G401 (cell line): ENCODE data around the gene FSTL4. TPM values are rescaled to one million over a fixed set of nuclear protein-coding genes. Genes with fewer than 3 reads are reported as not detected.

Experiments
- DNase-seq: peaks from one replicate; pipeline ENCODE4 v3.0.0-alpha.2; 2015; ENCODE audit warnings: low spot score
- in situ Hi-C: cut with HindIII; loops from 2 replicates; pipeline ENCODE4 v1.10.0; 2016; ENCODE audit warnings: low sequenced_read_pairs, mixed read lengths
- total RNA-seq: library from RNA; depleted of rRNA; stranded (reverse); fragments of >200 nt; shearing (Covaris generic); gene quantifications from 2 replicates; pipeline ENCODE4 v1.2.3, GENCODE V29; 2014

FSTL4 gene
- total RNA-seq, 1 experiment from 2014 or later: not detected

DNA sequence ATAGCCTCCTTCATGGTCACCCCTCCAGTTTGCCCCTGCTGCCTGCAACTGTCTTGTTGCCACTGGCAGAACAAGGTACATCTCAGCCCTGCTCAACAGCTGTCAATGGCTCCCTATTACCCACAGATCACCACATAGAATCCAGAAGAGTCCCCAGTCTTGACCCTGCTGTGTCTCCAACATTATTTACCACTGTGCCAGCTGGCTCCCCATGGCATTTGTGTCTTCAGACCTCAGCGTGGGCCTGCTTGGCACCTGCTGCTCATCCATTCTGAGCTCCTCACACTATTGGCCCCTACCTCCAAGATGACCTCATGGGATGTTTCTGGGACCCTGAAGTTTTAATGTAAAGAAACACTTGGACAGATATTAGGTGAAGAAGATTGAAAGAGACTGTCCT is 358.7 kb downstream of the FSTL4 start:
- no peak for DNase-seq
- in situ Hi-C loops: no loop called here

DNA sequence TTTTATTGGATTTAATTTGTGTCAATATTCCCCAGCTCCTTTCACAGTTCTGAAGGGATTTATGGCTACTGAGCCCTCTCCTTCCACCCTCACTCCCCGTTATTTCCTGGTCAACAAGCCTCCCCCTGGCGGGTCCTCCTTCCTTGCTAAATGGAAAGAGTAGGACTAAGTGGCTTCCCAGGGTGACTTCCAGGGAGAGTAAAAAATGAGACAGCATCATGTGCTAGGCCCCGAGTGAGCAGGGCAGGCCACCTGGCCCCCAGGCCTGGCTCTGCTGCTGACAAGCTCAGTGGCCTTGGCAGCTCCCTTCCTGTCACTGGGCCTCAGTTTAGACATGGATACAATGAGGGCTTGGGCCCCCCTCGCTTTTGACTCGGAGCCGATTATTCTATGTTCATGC is 359.3 kb downstream of the FSTL4 start:
- no peak for DNase-seq
- in situ Hi-C loops: no loop called here

DNA sequence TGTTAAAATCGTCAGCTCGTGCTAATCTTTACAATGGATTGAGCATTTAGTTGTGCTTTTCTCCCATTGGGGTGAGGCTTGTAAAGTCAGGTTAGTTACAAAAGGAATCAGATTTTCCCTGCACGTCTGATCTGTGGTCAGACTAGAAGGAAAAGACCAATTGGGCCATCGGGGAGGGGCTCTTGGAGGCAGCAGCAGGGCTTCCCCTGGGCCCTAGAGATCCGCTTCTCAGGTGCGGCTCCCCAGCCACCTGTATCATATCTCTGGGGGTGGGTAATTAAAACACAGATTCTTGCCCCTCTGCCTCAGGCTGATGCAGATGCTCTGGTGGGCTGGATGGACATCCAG is 360.2 kb downstream of the FSTL4 start:
- DNase-seq: no peak
- in situ Hi-C loops: no loop called here

DNA sequence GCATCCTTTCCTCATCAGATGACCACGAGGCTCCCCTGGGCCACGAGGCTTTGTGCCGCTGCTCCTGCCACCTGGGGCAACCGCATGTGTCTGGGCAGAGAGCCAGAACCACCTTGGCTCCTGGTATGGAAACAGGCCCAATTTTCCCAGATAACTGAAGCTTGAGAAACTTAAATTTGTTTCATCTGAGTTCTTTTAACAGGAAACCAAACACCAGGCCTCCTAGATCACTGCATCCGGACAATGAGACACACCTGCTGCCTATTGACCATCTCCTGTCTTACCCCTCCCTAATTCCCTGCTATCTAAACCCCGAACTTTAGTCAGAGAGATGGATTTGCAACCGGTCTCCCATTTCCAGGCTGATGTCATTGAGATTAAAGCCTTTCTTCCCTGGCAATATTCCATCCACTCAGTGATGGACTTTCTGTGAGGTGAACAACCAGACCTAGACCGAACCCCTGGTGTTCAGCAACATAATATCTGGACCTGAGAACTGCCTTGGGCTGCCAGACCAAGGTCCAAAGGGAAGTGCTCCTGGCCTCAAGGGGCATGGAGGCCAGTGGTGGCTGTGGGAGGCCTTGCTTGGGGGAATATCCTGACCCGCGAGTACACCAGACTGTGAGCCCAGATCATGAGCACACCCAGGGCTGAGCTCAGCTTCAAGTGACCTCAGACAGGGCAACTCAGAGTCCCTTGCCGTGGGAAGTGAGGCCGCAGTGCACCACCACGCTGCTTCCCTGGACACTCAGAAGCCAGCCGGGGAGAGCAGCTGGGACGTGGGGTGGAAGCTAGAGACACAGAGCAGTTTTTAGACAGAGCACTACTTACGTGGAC is 360.8 kb downstream of the FSTL4 start:
- in situ Hi-C loops: no loop called here
- DNase-seq: peak; percentile 9

DNA sequence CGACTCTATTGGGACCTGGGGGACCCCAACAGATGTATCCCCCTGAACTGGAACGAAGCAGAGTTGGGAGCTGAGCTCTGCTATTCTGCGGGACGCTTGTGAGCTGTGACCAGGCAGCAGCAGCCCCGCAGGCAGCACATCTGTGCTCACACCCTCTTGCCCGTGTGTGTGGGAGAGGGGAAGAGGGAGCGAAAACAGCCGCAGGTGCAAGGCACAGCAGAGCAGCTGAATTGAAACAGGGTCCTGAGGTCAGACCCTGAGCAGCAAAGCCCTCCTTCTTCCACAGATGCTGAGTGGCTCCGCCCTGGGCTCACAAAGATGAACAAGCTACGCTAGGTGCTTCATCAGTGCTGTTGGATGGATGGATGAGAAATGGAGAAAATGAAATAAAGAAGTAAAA is 361.8 kb downstream of the FSTL4 start:
- in situ Hi-C loops: no loop called here

DNA sequence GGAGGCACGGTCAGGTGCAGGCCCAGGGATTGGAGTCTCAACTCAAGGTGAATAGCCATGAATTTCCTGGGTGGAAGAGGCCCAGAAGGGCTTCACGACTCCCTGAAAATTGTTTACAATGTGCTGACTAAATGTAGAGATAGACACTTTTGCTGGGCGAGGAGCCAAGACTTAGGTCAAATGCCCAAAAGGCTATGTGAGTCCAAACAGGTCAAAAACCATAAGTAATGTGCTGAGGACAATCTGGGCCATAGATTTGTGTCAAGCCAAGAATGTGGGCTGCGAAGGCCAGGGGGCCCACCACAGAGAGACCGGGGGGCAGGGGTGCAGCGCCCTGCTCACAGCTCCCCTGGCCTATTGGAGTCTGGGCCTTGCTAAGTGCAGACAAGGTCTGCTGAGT is 362.7 kb downstream of the FSTL4 start:
- in situ Hi-C loops: no loop called here
- DNase-seq: no peak

More for the DNA sequence above, 361.8 kb downstream of the FSTL4 start:
- no peak for DNase-seq

DNA sequence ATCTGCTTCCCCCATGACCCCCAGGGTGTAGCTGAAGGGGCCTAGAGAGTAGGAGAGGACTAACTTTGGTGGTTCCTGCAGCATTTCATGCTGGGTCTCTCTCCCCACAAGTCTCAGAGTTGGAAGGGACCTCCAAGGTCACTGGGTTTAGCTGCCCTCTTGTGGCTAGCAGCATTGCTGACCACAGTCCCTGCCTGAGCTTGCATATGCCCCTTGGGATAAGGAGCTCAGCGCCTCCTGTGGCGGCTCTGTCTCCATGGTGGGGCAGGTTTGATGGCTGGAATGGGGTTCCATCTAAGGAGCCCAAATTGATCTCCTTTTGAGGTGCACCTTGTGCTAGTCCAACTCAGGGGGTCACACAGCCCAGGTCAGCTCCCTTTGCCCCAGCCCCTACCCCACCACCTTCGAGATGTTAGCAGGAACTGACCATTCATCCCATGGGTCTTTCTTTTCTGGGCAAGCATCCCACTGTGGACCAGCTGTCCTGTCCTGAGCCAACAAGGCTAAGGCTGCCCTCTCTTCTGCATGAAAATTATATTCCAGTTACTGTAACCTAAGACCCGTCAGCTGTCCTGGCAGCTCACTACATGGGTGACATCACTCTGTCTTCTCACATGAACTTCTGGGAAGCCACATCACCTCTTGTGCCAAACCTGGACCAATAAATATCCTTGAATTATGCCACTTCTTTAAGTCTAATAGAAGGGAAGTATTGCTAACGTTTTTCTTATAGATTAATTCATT is 364.3 kb downstream of the FSTL4 start:
- in situ Hi-C loops: no loop called here
- peak; percentile 15 for DNase-seq

DNA sequence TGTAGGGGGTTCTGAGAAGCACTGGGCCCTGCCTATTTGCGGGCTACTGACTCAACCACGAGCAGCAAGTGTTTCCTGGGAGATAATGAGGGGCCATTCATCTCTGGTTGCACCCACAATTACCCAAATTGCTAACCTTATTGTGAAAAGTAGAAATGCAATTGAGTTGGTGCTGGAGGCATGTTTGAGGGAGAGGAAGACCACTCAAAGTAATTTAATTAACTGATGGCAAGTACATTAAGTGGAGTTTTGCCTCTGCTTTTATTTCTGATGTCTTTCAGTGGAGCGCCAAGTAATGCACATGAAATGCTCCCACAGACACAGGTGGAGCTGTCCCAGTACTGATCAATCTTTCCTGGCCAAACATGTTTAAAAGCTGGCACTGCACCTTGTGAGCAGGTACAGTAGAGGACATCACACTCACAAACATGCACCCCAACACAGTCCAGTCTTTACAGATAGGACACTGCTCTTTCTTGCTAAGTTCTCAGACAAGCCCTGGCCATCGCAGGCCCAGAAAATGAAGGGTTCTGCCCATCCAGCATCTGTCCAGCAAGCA is 365.1 kb downstream of the FSTL4 start:
- in situ Hi-C loops: no loop called here
- no peak for DNase-seq

DNA sequence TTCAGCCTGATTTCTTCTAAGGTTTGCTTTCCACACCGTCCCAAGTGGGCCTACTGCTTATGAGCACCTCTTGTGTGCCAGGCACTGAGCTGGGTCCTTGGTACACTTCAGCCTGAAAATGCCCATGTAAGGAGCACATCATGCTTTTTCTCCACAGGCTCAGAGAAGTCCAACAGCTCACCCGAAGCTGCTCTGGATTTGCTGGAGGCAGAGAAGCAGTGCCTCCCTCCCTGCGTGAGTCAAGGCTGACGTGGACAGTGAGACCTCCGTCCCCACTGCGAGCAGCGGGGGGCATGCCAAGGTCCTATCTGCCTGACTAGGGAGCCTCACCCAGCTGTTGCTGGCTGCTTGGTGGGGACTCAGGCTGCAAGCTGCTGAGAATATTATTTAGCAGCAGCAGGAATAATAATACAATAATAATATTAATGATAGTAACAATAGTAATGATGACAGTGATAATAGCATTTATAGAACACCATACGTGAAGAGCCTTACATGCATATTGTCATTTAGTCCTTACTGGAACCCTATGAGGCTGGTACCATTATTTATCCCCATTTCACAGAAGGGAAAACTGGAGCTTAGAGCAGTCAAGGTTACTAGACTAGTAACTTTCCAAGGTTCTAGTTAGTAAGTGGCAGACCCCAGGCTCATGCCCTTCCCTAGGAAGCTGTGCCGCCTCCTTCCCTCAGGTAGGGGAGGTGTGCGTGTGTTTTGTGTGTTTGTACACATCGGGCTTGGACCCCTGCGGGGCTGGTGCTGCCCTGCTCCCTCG is 365.8 kb downstream of the FSTL4 start:
- no peak for DNase-seq
- in situ Hi-C loops: no loop called here

DNA sequence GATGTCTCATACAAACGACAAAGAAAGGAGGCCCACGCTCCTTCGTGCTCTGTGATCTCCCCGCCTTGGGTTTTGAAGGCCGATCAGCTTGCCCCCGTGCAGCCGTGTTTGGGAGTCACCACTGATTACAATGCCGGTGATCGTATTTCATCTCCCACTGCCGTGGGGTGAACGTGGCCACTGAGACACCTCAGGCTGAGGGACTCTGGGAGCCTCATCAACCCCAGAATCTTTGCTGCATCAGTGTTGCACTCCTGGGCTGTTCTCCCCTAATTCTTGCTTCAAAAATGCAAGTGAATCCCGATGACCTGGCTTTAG is 366.3 kb downstream of the FSTL4 start:
- DNase-seq: no peak
- in situ Hi-C loops: no loop called here

DNA sequence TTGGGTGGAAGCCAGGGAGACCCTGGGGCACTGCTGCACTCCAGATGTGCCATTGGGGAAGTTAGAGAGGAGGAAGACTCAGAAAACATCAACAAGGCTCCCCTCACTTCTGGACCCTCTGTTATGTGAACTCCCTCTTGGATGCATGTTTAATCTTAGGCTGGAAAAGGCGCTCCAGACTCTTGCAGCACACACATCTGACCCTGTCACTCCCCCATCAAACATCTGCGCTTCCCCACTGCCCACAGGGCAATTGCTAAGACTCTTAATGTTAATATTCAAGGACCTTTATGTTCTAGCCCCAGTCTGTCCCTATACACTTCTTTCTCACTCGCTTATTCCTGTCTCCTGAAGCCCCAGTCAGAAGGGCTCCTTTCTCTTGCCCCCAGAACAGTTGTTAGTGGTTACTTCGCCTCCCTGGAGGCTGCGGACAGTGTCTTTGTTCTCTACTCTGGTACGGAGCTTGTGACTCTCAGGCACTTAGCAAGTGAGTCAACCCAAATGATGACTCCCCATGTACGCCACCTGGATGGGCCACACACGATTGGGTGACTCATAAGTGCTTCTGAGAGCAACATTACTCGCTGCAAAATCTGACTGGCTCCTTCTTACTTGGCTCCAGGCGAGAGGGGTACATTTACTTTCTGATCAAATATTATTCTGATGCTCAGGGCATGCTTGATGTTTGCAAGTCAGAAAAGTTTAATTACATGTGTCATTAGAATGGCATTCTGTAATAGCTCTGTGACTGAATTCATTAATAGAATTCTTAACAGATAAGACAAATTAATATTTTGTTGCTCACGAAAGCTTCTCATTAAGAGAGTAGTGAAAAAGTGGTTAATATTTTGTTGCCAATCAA is 366.9 kb downstream of the FSTL4 start:
- no peak for DNase-seq
- in situ Hi-C loops: no loop called here

DNA sequence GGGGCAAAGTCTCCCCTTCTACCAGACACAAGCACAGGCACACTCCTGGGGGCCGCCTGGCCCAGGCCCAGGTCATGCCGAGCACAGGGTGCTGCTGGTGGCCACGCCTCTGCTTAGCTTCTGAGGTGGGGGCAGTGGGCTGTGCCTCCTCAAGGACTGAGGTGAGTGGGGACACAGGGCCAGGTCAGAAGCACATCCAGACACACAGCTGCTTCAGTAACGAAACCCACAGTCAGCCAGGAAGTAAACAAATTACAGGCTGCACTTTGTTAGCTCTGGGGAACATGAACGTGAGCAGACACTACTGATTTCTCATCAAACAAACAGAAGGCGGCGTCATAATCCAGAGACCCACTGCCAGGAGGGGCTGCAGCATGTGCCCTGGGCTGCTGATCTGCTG is 368.1 kb downstream of the FSTL4 start:
- DNase-seq: no peak
- in situ Hi-C loops: no loop called here

DNA sequence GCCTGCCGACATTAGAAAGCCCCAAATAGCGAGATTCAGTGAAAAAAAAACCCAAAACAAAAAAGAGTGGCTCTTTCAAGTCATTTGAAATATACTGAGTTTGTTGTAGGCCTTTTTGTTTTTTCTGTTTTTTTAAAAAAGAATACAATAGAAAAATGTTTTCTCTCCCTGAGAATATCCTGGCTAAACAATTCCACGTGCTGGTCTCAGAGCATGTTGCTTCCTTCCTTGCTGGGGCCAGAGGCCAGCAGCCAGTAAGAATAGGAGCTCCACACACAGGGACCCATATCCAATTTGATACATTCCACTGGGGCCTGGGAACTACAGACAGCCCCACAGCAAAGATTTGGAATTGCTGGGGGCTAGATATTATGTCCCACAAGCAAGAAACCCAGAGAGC is 369.1 kb downstream of the FSTL4 start:
- in situ Hi-C loops: no loop called here

DNA sequence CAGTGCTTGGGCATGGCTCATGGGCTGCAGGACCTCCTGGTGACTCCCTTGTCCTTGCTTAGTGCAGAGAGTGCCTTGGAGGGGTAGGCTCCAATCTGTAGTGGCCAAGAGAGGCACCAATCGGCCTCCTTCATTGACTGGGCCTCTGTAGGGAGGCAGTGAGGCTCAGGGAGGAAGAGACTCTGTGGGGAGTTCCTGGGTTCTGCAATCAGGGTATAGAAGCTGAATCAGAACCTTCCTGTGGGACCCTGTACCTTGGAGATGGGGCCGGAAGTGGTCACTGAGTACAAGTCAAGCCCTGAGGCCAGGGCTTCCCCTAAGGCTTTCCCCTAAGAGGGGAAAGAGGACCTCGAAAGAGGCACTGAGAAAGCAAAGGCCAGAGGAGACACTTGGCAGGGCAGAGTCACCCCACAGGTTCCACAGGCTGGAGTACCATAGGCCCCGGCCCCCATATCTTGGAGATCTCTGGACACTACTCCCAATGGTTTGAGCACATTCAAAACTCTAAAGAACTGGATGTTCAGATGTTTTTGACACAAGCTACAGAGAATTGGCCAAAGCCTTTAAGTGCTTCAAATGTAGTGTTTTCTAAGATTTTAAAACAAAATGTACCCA is 370.0 kb downstream of the FSTL4 start:
- in situ Hi-C loops: no loop called here
- no peak for DNase-seq

More for the DNA sequence above, 369.1 kb downstream of the FSTL4 start:
- no peak for DNase-seq

DNA sequence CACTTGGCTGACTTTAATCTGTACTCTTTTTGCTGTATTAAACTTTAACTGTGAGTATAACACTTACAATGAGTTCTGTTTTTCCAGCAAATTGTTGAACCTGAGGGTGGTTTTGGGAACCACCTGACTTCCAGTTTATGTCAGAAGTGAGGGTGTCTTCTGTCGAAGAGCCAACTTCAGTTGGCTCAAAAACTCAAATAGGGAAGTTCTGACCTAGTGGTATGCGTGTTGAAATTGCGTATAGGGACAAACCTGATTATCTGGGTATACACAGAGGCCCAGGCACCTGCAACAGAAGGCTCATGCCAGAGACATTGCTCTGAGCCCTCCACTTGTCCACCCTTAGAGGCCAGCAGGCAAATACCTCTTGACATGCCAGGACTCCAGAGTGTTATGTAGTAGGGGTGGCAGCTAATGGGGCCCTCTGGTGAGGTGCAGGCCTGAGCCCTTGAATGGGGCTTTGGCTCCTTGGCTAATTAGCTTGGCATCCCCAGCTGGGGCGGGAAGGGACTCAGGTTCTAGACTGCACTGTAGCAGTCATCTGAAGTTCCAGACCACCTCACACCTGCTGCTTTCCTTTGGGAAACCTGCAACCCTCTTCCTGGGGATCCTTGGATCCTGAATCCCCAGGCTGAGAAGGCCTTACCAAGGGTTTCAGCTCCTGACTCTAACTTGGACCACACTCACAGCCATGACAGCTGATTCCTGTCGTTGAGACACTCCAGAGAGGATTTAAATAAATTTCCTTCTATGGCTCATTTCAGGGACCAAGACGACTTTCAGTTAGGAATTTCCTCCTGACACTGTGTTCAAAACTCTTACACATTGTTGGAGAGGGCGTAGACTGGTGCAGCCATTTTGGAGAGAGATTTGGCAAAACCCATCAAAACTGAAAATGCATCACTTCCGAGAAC is 370.9 kb downstream of the FSTL4 start:
- in situ Hi-C loops: no loop called here
- no peak for DNase-seq

DNA sequence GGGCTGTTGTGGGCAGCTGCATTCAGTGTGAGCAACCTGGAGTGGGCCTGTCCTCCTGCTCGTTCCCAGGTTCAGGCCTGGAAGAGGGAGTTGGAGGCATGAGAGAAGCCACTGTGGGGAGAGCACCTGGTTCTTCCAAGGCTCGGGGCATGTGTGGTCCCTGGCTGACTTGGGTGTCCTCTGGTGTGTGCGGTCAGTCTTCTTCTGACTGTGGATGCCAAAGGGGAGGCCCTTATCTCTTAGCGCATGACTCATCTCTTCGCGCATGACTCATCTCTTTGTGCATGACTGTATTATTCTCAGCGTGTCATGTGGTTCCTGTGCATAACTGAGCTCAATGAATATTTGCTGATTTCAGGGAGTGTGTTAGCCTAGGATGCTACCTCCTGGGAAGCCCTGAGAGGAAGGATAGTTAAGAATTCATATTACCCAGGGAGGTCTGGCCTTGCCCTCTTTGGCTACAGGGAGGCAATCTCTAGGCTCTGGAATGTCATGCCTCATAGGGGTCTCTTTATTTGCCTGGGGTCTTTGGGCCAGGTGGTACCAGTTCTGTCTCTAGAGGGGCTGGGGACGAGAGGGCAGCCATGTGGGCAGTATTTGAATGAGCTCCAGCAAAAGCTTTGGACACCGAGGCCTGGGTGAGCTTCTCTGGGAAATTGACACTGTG is 371.8 kb downstream of the FSTL4 start:
- DNase-seq: no peak
- in situ Hi-C loops: no loop called here
